HepG2 (cell line): ENCODE results near the gene ASB11. TPM values are rescaled to one million over a fixed set of nuclear protein-coding genes. Genes with fewer than 3 reads are reported as not detected.

Source experiments
- ATAC-seq: fragments of 200-7000 bp; cut with Tn5 transposase; 3 replicates; pipeline ENCODE4 v1.9.1; 2020; ENCODE audit warnings: mild to moderate bottlenecking, moderate library complexity
- BruUV-seq: library from RNA; stranded (reverse); fragments of 400-500 nt; replicated peaks from 2 replicates; lab custom pipeline; 2021; lab: Mats Ljungman, UMichigan
- CTCF ChIA-PET: fragments of 300-600 bp; formaldehyde crosslinking; extraction: SDS; loops from one replicate; lab custom pipeline; 2021; ENCODE audit warnings: low total read pairs, inconsistent platforms, low intra/inter-chr PET ratio; lab: Yijun Ruan, JAX
- POLR2A ChIA-PET: fragments of 350-600 bp; sonication (Branson Sonifier 250); formaldehyde crosslinking; loops from one replicate; lab custom pipeline; 2020; ENCODE audit warnings: antibody characterized with exemption, inconsistent platforms; lab: Yijun Ruan, JAX
- DNase-seq: peaks from one replicate; pipeline ENCODE4 v3.0.0-alpha.2; 2015; ENCODE audit warnings: low spot score
- FAIRE-seq: peaks from 3 replicates; lab custom pipeline; 2011; peaks lifted over from hg19 to GRCh38; lab: Jason Lieb, UNC
- H2AFZ ChIP-seq: one replicate; pipeline ENCODE4 v1.6.1; 2011; ENCODE audit warnings: low read length, inconsistent platforms
- H3K27ac ChIP-seq: fragments of 300-600 bp; 3 replicates; pipeline ENCODE4 v1.8.0; 2011; ENCODE audit warnings: mixed run types, mild to moderate bottlenecking, mixed read lengths, low read length, inconsistent platforms; ENCODE audit not compliant: insufficient read depth; ENCODE audit errors: extremely low read length
- H3K27me3 ChIP-seq, 2 experiments: fragments of 200-600 bp in 1 of 2; 2 replicates in 1 of 2; 3 replicates in 1 of 2; pipeline versions ENCODE4 v1.6.0 to v1.8.0; 2011; ENCODE audit warnings: low read length in 2 of 2, mild to moderate bottlenecking in 2 of 2, moderate library complexity in 2 of 2, inconsistent platforms in 1 of 2; ENCODE audit not compliant: insufficient read depth in 2 of 2, control insufficient read depth in 1 of 2
- H3K36me3 ChIP-seq, 2 experiments: fragments of 200-600 bp in 1 of 2; replicated peaks in 1 of 2; 2 replicates in 1 of 2; 3 replicates in 1 of 2; pipeline versions ENCODE4 v1.5.1 to v1.8.0; 2011; ENCODE audit warnings: low read length in 2 of 2, inconsistent platforms in 1 of 2; ENCODE audit not compliant: insufficient read depth in 2 of 2, control insufficient read depth in 1 of 2
- H3K4me1 ChIP-seq: 2 replicates; pipeline ENCODE4 v1.5.1; 2012; ENCODE audit warnings: low read length, inconsistent platforms; ENCODE audit not compliant: insufficient read depth
- H3K4me2 ChIP-seq: 2 replicates; pipeline ENCODE4 v1.6.0; 2011; ENCODE audit warnings: low read depth, low read length, inconsistent platforms
- H3K4me3 ChIP-seq, 3 experiments: fragments of 200-600 bp in 1 of 3; sonication (generic), shearing (Covaris generic) in 1 of 3; replicated peaks in 1 of 3; 2 replicates each; pipeline ENCODE4 v1.5.1; 2011 to 2016; ENCODE audit warnings: low read length in 3 of 3, inconsistent platforms in 2 of 3, low read depth in 2 of 3, mild to moderate bottlenecking in 2 of 3, control low read depth in 1 of 3, mixed read lengths in 1 of 3; ENCODE audit not compliant: insufficient read depth in 1 of 3
- H3K79me2 ChIP-seq: one replicate; pipeline ENCODE4 v1.6.1; 2011; ENCODE audit warnings: low read length, inconsistent platforms; ENCODE audit not compliant: insufficient read depth
- H3K9ac ChIP-seq: 2 replicates; pipeline ENCODE4 v1.6.0; 2011; ENCODE audit warnings: mild to moderate bottlenecking, low read depth, low read length, inconsistent platforms; ENCODE audit not compliant: insufficient read depth
- H3K9me3 ChIP-seq: 2 replicates; pipeline ENCODE4 v1.5.1; 2012; ENCODE audit warnings: mild to moderate bottlenecking, low read length
- H4K20me1 ChIP-seq: 2 replicates; pipeline ENCODE4 v1.6.0; 2011; ENCODE audit warnings: inconsistent platforms, mild to moderate bottlenecking, low read length, moderate library complexity; ENCODE audit not compliant: insufficient read depth
- NFIC ChIP-seq: IDR thresholded peaks from 2 replicates; pipeline ENCODE4 v1.6.1; 2012; ENCODE audit warnings: mild to moderate bottlenecking, low read length, inconsistent platforms
- PAWR ChIP-seq: sonication (generic); formaldehyde crosslinking; IDR thresholded peaks from 2 replicates; pipeline ENCODE4 v1.4.0; 2020; ENCODE audit warnings: missing genetic modification reagents, mild to moderate bottlenecking, borderline replicate concordance
- SMC3 ChIP-seq: IDR thresholded peaks from 2 replicates; pipeline ENCODE4 v1.6.1; 2011; ENCODE audit warnings: low read length, improper control_type of control experiment
- ZNF10 ChIP-seq: sonication (generic); formaldehyde crosslinking; IDR thresholded peaks from 2 replicates; pipeline ENCODE4 v1.4.0; 2020; ENCODE audit warnings: mild to moderate bottlenecking, low read depth, missing genetic modification reagents, borderline replicate concordance
- ZNF235 ChIP-seq: sonication (generic); formaldehyde crosslinking; IDR thresholded peaks from 2 replicates; pipeline ENCODE4 v1.8.1; 2023; ENCODE audit warnings: mild to moderate bottlenecking, missing genetic modification reagents, borderline replicate concordance
- ZNF761 ChIP-seq: sonication (generic); formaldehyde crosslinking; conservative IDR thresholded peaks from 2 replicates; pipeline ENCODE4 v1.4.0; 2020; ENCODE audit warnings: mild to moderate bottlenecking, missing genetic modification reagents
- ZSCAN29 ChIP-seq: sonication (generic); formaldehyde crosslinking; conservative IDR thresholded peaks from 2 replicates; pipeline ENCODE4 v1.4.0; 2020; ENCODE audit warnings: mild to moderate bottlenecking, missing genetic modification reagents
- WGBS: methylation state at CpG from one replicate; pipeline ENCODE4 v1.1.6; 2017; ENCODE audit warnings: low lambda C conversion rate; 5-methylcytosine and 5-hydroxymethylcytosine counted together
- in situ Hi-C: cut with HindIII; loops from 2 replicates; pipeline ENCODE4 v1.10.0; 2017; ENCODE audit warnings: low pct_unique_long_range_greater_than_20kb; ENCODE audit not compliant: extremely low pct_ligation_motif_present
- intact Hi-C: fragments of 100-400 bp; cut with micrococcal nuclease; formaldehyde crosslinking; loops from one replicate; pipeline ENCODE4 v1.10.0; 2022; ENCODE audit not compliant: unreplicated experiment
- polyA plus RNA-seq, 8 experiments: library from polyadenylated mRNA; depleted of rRNA in 3 of 8; stranded (reverse) in 7 of 8; unstranded in 1 of 8; fragments of >200 nt; fragmentation: Illumina TruSeq in 4 of 8; extraction: Trizol in 4 of 8; gene quantifications; 2 replicates each; pipeline versions ENCODE4 v1.2.1 to v1.2.3, GENCODE V29; 2011 to 2016; ENCODE audit warnings: low read depth in 4 of 8, missing spikeins in 1 of 8, mixed read lengths in 1 of 8; ENCODE audit not compliant: insufficient read depth in 1 of 8
- total RNA-seq, 5 experiments: library from RNA; depleted of rRNA; stranded (reverse); fragments of >200 nt; fragmentation: Illumina TruSeq; extraction: Trizol; gene quantifications; 2 replicates each; pipeline ENCODE4 v1.2.3, GENCODE V29; 2016; ENCODE audit warnings: low read depth in 1 of 5
- TF ChIP-seq, protein P1 (sequence below): IDR thresholded peaks from 2 replicates; pipeline ENCODE4 v1.6.1; 2012; ENCODE audit warnings: low read depth, low read length, improper control_type of control experiment
- TF ChIP-seq, protein P2 (sequence below): sonication (generic); formaldehyde crosslinking; IDR thresholded peaks from 2 replicates; pipeline ENCODE4 v1.9.0; 2021; ENCODE audit warnings: missing genetic modification reagents, mild to moderate bottlenecking, borderline replicate concordance
- TF ChIP-seq, protein P3 (sequence below): sonication (generic); formaldehyde crosslinking; IDR thresholded peaks from 2 replicates; pipeline ENCODE4 v1.8.0; 2022; ENCODE audit warnings: mild to moderate bottlenecking, missing genetic modification reagents; ENCODE audit not compliant: insufficient replicate concordance

ASB11 gene
- total and polyA plus RNA-seq, 2 of the 13 experiments (the other 11 are each of a cell fraction or from before 2014, with no cell fraction given), result not detected

DNA sequence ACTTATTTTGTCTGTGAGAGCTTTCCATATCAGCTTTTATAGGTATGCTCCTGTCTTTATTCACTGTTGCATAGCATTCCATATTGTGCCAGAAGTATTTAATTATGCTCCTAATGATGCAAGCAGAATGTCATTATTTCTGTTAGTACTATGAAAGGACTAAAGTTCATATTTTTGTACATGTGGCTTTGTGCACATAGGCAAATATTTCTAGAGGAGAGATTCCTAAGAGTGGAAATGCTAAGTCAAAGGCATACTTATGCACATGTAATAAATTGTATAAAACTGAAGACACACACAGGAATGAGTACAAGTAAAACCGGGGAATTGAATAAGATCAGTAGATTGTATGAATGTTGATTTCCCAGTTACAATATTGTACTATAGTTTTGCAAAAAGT is 43.7 kb downstream of the ASB11 start:
- Histone ChIP-seq H3K9ac (no peak overlapping the region), H3K4me1 (peaks cover 40% of the 10 kb centered on the region), H3K9me3 (no peaks in the 10 kb centered on the region), H3K4me2 (no peak overlapping the region), H3K36me3 (no peaks in the 10 kb centered on the region), H4K20me1 (no peaks in the 10 kb centered on the region), H3K4me3 (no peak overlapping the region), H3K27me3 (no peaks in the 10 kb centered on the region), H3K27ac (peak overlapping the region; percentile 4), H2AFZ (no peak overlapping the region), H3K79me2 (no peaks in the 10 kb centered on the region)
- DNase-seq, result peak; percentile 0
- BruUV-seq, result no TSS peak
- 50% methylated on average over 1 of the region's 1 CpG for WGBS
- peak; percentile 26 for FAIRE-seq
- in situ Hi-C loops, result no loop called here
- ChIA-PET POLR2A (no interaction called here), CTCF (no interaction called here)
- ATAC-seq, result no peak
- TF ChIP-seq, protein P1, sequence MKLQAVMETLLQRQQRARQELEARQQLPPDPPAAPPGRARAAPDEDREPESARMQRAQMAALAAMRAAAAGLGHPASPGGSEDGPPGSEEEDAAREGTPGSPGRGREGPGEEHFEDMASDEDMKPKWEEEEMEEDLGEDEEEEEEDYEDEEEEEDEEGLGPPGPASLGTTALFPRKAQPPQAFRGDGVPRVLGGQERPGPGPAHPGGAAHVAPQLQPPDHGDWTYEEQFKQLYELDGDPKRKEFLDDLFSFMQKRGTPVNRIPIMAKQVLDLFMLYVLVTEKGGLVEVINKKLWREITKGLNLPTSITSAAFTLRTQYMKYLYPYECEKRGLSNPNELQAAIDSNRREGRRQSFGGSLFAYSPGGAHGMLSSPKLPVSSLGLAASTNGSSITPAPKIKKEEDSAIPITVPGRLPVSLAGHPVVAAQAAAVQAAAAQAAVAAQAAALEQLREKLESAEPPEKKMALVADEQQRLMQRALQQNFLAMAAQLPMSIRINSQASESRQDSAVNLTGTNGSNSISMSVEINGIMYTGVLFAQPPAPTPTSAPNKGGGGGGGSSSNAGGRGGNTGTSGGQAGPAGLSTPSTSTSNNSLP, result peak; percentile 28; the same call in 1 of the 2 replicates
- no peak for TF ChIP-seq PAWR (CRISPR knock-in tag)
- intact Hi-C loops, result no loop called here

DNA sequence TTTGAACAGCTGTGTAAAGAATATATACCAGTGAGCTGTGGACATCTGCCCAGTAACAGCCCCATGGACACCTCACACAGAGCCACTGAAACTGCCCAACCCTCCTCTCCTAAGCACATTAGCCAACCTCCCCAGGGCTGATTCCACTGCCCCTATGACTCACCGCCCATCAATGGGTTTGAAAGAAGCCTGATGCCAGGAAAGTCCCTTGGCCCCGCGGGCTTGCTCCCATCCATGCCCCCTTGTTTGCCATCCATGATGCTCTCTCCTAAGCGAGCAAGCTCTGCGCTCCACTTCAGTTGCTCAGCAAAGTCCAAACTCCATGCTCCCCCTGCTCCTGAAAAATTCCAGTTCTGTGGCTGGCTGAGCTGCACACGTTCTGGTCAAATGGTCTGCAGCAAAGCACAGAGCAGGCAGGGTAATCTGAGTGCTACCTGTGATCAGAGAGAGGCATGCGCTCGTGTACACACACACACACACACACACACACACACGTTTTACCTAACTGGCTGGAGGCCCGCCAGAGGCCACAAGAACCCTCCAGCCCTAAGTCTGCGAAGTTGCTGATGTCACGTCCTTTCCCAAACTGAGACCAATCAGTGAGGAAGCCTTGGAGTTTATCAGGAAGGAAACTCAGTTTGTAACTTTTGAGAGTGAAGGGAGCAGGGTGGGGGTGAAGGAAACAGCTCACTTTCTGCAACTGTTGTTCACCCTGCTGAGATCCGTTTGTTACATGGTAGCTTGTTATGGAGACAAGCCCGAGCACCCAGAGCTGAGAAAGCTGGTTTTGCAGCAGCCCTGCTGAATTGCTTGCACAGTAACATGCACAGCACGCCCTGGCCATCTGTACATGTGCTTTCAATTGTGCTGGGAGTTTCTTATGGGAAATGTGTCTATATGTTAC is 45.6 kb downstream of the ASB11 start, which contains the start of gene ASB9:
TSS of gene ASB9 (minus strand) at position 466 of the 904 bp plus-strand sequence. CDS start at position 257, 209 bp downstream.
- intact Hi-C loops, result loop anchor here (2.0 kb wide), 1 partner anchor 65 kb away; the partner anchor contains the start of gene PIGA
- TF ChIP-seq SMC3, result no peak
- TF ChIP-seq ZNF761, result 0 out of 2 replicates have a peak, but pooled peaks have one; percentile 48
- peak; percentile 30; the same call in 1 of the 2 replicates for TF ChIP-seq NFIC
- TF ChIP-seq, protein P2, sequence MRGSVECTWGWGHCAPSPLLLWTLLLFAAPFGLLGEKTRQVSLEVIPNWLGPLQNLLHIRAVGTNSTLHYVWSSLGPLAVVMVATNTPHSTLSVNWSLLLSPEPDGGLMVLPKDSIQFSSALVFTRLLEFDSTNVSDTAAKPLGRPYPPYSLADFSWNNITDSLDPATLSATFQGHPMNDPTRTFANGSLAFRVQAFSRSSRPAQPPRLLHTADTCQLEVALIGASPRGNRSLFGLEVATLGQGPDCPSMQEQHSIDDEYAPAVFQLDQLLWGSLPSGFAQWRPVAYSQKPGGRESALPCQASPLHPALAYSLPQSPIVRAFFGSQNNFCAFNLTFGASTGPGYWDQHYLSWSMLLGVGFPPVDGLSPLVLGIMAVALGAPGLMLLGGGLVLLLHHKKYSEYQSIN (CRISPR knock-in tag), result no peak
- TF ChIP-seq, protein P3, sequence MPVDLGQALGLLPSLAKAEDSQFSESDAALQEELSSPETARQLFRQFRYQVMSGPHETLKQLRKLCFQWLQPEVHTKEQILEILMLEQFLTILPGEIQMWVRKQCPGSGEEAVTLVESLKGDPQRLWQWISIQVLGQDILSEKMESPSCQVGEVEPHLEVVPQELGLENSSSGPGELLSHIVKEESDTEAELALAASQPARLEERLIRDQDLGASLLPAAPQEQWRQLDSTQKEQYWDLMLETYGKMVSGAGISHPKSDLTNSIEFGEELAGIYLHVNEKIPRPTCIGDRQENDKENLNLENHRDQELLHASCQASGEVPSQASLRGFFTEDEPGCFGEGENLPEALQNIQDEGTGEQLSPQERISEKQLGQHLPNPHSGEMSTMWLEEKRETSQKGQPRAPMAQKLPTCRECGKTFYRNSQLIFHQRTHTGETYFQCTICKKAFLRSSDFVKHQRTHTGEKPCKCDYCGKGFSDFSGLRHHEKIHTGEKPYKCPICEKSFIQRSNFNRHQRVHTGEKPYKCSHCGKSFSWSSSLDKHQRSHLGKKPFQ (CRISPR knock-in tag), result peak; percentile 42
- TF ChIP-seq ZNF10 (CRISPR knock-in tag), result no peak
- TF ChIP-seq ZNF235 (CRISPR knock-in tag), result no peak
- TF ChIP-seq ZSCAN29 (CRISPR knock-in tag), result 0 out of 2 replicates have a peak, but pooled peaks have one; percentile 68

More for the DNA sequence above, 45.6 kb downstream of the ASB11 start, which contains the start of gene ASB9:
- Histone ChIP-seq H3K9ac (peak within 1 kb of the TSS; percentile 55), H3K4me3 (peak within 1 kb of the TSS; percentile 19 to 60 (median 43); a peak in 5 of 6 replicates), H4K20me1 (no peaks in the 10 kb centered on the region), H3K4me1 (peaks cover 40% of the 10 kb centered on the region), H3K36me3 (no peaks in the 10 kb centered on the region), H3K9me3 (no peaks in the 10 kb centered on the region), H3K27ac (peak within 1 kb of the TSS; percentile 82), H3K79me2 (no peaks in the 10 kb centered on the region), H3K4me2 (peak within 1 kb of the TSS; percentile 75), H3K27me3 (no peaks in the 10 kb centered on the region), H2AFZ (peak within 1 kb of the TSS; percentile 48)
- BruUV-seq, result no TSS peak
- WGBS, result 11% methylated on average over 3 of the region's 15 CpGs
- POLR2A ChIA-PET, result interaction anchor here (1.2 kb wide), 2 partner anchors 32 to 1536 kb away, joined by 3 to 4 read pairs; partner anchors contain the start of genes OFD1 and TRAPPC2
- FAIRE-seq (peak; percentile 100), ATAC-seq (peak; percentile 97), DNase-seq (peak; percentile 78)
- CTCF ChIA-PET, result no interaction called here
- in situ Hi-C loops, result no loop called here
